Upper lobe of left lung (tissue), 6 donors: ENCODE results near the gene GPN2. TPM values are rescaled to one million over a fixed set of nuclear protein-coding genes. Genes with fewer than 3 reads are reported as not detected.

Source experiments
- ATAC-seq, 2 donors: fragments of 200-7000 bp; cut with Tn5 transposase; one replicate each; pipeline ENCODE4 v1.9.1; 2022; ENCODE audit warnings: mild to moderate bottlenecking in 2 of 2, moderate library complexity in 2 of 2; ENCODE audit not compliant: low FRiP score in 2 of 2
- DNase-seq, 2 donors: peaks; one replicate each; pipeline ENCODE4 v3.0.0-alpha.2; 2019 to 2020
- H3K27ac ChIP-seq, 4 donors: fragments of 200-600 bp; sonication (generic); one replicate each; pipeline ENCODE4 v1.5.1; 2016 to 2019
- H3K27me3 ChIP-seq, 4 donors: fragments of 200-600 bp; sonication (generic); one replicate each; pipeline ENCODE4 v1.5.1; 2017 to 2019
- H3K36me3 ChIP-seq, 4 donors: fragments of 200-600 bp; sonication (generic); one replicate each; pipeline ENCODE4 v1.5.1; 2016 to 2019
- H3K4me1 ChIP-seq, 4 donors: fragments of 200-600 bp; sonication (generic); one replicate each; pipeline ENCODE4 v1.5.1; 2018 to 2019
- H3K4me3 ChIP-seq, 4 donors: fragments of 200-600 bp; sonication (generic); one replicate each; pipeline ENCODE4 v1.5.1; 2017 to 2019; ENCODE audit warnings: mild to moderate bottlenecking in 2 of 4, moderate library complexity in 1 of 4
- H3K9me3 ChIP-seq, 4 donors: fragments of 200-600 bp; sonication (generic); one replicate each; pipeline ENCODE4 v1.5.1; 2018 to 2019
- CTCF ChIP-seq, 6 experiments: fragments of 450-650 bp in 4 of 6; fragments of 200-600 bp in 2 of 6; sonication (generic) in 2 of 6; IDR thresholded peaks; one replicate each; pipeline ENCODE4 v1.5.1; 2016 to 2019; ENCODE audit warnings: antibody characterized with exemption in 6 of 6
- EP300 ChIP-seq, 4 donors: sonication (generic); formaldehyde crosslinking; IDR thresholded peaks; one replicate each; pipeline ENCODE4 v1.5.1; 2017; ENCODE audit warnings: antibody characterized with exemption in 4 of 4, control low read depth in 2 of 4
- POLR2A ChIP-seq, 4 donors: fragments of 450-650 bp; IDR thresholded peaks; one replicate each; pipeline ENCODE4 v1.5.1; 2016 to 2017; ENCODE audit warnings: antibody characterized with exemption in 4 of 4, mild to moderate bottlenecking in 2 of 4
- POLR2AphosphoS5 ChIP-seq, 2 donors: sonication (generic); formaldehyde crosslinking; IDR thresholded peaks; one replicate each; pipeline ENCODE4 v1.5.1; 2017; ENCODE audit warnings: antibody characterized with exemption in 2 of 2
- WGBS, 2 donors: methylation state at CpG; one replicate each; pipeline ENCODE4 v1.1.5; 2017 to 2018; 5-methylcytosine and 5-hydroxymethylcytosine counted together
- total RNA-seq, 6 donors: library from RNA; depleted of rRNA in 4 of 6; stranded (reverse); fragments of >200 nt in 4 of 6; gene quantifications; one replicate each; pipeline versions ENCODE4 v1.1.0 to v1.2.1, GENCODE V29; 2016 to 2021
- donor health status: DM: no; HTN: no; CAD: no; lungs with moderate emphysema.
- donor health status: DM: no; HTN: yes; CAD: no; lungs with severe emphysema.

The GPN2 gene
- total RNA-seq, 6 donors from 2014 or later = 10.1 to 29.6 (median 18.5) TPM

GRCh38 chr1:26826261-26827105, 63.6 kb downstream of the GPN2 start, which contains the start of gene ZDHHC18:
ZDHHC18 (plus strand) TSS chr1:26826688; CDS start chr1:26826805, 117 bp downstream.
- peak within 1 kb of the TSS; percentile 69 to 88 (median 82) for H3K27ac ChIP-seq
- TF ChIP-seq CTCF (IDR thresholded peaks at IDR 0.05) = peak; percentile 79 to 92 (median 91)
- TF ChIP-seq EP300 (IDR thresholded peaks at IDR 0.05) = no peak
- TF ChIP-seq POLR2AphosphoS5 (IDR thresholded peaks at IDR 0.05) = no peak
- TF ChIP-seq POLR2A (IDR thresholded peaks at IDR 0.05) = peak in 1 of 4 donors; percentile 33
- H3K36me3 ChIP-seq = peaks cover 0 to 5% (median 0%) of the 10 kb centered on the region in 4 donors
- H3K27me3 ChIP-seq = no peaks in the 10 kb centered on the region
- DNase-seq (peak; percentile 74 to 96), ATAC-seq (peak; percentile 83 to 95)
- H3K4me1 ChIP-seq = peaks cover 30 to 46% (median 40%) of the 10 kb centered on the region in 4 donors
- no peaks in the 10 kb centered on the region for H3K9me3 ChIP-seq
- H3K4me3 ChIP-seq = peak within 1 kb of the TSS; percentile 68 to 93 (median 90)
- 1% methylated on average over 17 to 21 of the region's 107 CpGs for WGBS, 2 donors

Other genes starting within 250 kb of the GPN2 start
- 100 to 1,000 TPM in 1 of 6 donors, 10 to 100 TPM in 5; 61.3 to 102 (median 70.5) TPM for gene ARID1A, start 194.3 kb downstream of the GPN2 start, total RNA-seq
- gene PIGV, start 102.3 kb downstream of the GPN2 start, total RNA-seq = 10 to 100 TPM; 11.9 to 25.1 (median 17.5) TPM
- 10 to 100 TPM; 18.9 to 35.9 (median 24.9) TPM for gene ZDHHC18, start 63.6 kb downstream of the GPN2 start, total RNA-seq
- 100 to 1,000 TPM in 2 of 6 donors, 10 to 100 TPM in 4; 21.0 to 129 (median 70.1) TPM for gene SFN, start 27.1 kb downstream of the GPN2 start, total RNA-seq
- 10 to 100 TPM in 4 of 6 donors, 1 to 10 TPM in 2; 9.4 to 20.8 (median 14.9) TPM for gene GPATCH3, start 10.2 kb upstream of the GPN2 start, total RNA-seq
- 1 to 10 TPM in 4 of 6 donors, under 1 TPM in 1, not detected in 1; 0.89 to 8.8 (median 2.4) TPM for gene NR0B2, start 23.7 kb upstream of the GPN2 start, total RNA-seq
- 10 to 100 TPM; 41.9 to 81.2 (median 60.2) TPM for gene NUDC, start 31.5 kb upstream of the GPN2 start, total RNA-seq
- 10 to 100 TPM in 4 of 6 donors, 1 to 10 TPM in 2; 7.7 to 23.3 (median 11.8) TPM for gene KDF1, start 70.2 kb upstream of the GPN2 start, total RNA-seq
- gene TRNP1, start 103.4 kb upstream of the GPN2 start, total RNA-seq = 10 to 100 TPM in 5 of 6 donors, 1 to 10 TPM in 1; 9.1 to 38.0 (median 26.0) TPM
- 100 to 1,000 TPM in 1 of 6 donors, 10 to 100 TPM in 5; 10.5 to 124 (median 43.1) TPM for gene TENT5B, start 122.6 kb upstream of the GPN2 start, total RNA-seq